Measurements from ENCODE around the gene ESPNL.

The ESPNL gene

GRCh38 chr2:238176613-238177012 is 76.5 kb downstream of the ESPNL start:
- no peak for DNase-seq

DNA sequence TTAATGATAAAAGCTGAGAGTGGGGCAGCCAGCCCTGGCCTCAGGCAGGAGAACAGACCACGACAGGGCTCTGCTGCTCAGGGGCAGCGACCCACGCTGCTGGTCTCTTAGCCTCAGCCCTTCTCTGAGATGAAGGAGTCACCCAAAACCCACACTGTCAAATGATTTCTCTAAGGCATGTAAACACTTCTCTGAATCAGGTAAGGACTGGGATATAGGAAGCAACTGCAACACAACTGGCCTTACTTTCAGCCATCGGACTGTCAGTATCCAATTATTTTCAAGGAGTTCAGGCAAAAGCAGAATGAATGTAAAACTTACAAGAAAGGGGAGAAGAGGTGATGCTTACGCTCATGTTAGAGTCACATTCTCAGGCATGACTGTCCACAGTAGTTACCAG is 80.4 kb downstream of the ESPNL start:
- DNase-seq: no peak

GRCh38 chr2:238182362-238182761 is 82.2 kb downstream of the ESPNL start:
- DNase-seq: no peak
